Measurements from ENCODE around the gene LRPAP1. TPM values are rescaled to one million over a fixed set of nuclear protein-coding genes. Genes with fewer than 3 reads are reported as not detected.

Gene LRPAP1
- total and polyA plus RNA-seq, 10 of the 15 experiments (the other 5 are each of a cell fraction or from before 2014, with no cell fraction given), result 1.0 to 100 (median 51.1) TPM

GRCh38 chr4:3505231-3505630, 27.0 kb downstream of the LRPAP1 start (continued):
- TF ChIP-seq E2F8 (IDR thresholded peaks at IDR 0.05; ENCODE audit: low read depth, partially characterized antibody) (no peak), GATAD2B (conservative IDR thresholded peaks at IDR 0.05; ENCODE audit: low read depth) (no peak), PML (IDR thresholded peaks at IDR 0.05; ENCODE audit: low read length) (no peak), REST (IDR thresholded peaks at IDR 0.05; ENCODE audit: low read depth, low read length) (no peak), STAT1 (conservative IDR thresholded peaks at IDR 0.05) (no peak), BCL11A (IDR thresholded peaks at IDR 0.05; ENCODE audit: low read depth, low read length) (no peak), ZNF217 (IDR thresholded peaks at IDR 0.05) (no peak), ATF7 (IDR thresholded peaks at IDR 0.05; ENCODE audit: low read depth) (no peak), SKIL (IDR thresholded peaks at IDR 0.05; ENCODE audit: low read depth, poor library complexity, severe bottlenecking) (no peak), SMC3 (IDR thresholded peaks at IDR 0.05; ENCODE audit: borderline replicate concordance, low read length) (no peak)

All from GM12878 (cell line).